GM19239 (cell line): Measurements from ENCODE around the gene BPIFB3.

ENCODE experiments used
- DNase-seq: peaks from one replicate; pipeline ENCODE4 v3.0.0; 2011; ENCODE audit warnings: low spot score; ENCODE audit not compliant: insufficient read length
- FAIRE-seq: peaks from 2 replicates; lab custom pipeline; 2011; peaks lifted over from hg19 to GRCh38; lab: Jason Lieb, UNC

Gene BPIFB3

GRCh38 chr20:33053291-33054106 lies at the start of gene BPIFB3:
Gene BPIFB3 (plus strand): TSS chr20:33053903. CDS start chr20:33055436, 1,533 bp downstream.
- no peak for FAIRE-seq
- no peak for DNase-seq

GRCh38 chr20:33004141-33004751 lies 49.5 kb upstream of the BPIFB3 start, which contains the start of gene SUN5:
Gene SUN5 (minus strand): TSS chr20:33004433. CDS start chr20:33004340, 93 bp downstream.
- FAIRE-seq, result no peak

GRCh38 chr20:33005132-33005566 lies 48.6 kb upstream of the BPIFB3 start:
- FAIRE-seq (no peak), DNase-seq (peak; percentile 38)

More at GRCh38 chr20:33004141-33004751, 49.5 kb upstream of the BPIFB3 start, which contains the start of gene SUN5:
- DNase-seq, result no peak

- DNase-seq (no peak), FAIRE-seq (no peak)
These were observed 47.6 kb upstream of the BPIFB3 start for GRCh38 chr20:33005908-33006775.

- DNase-seq, result no peak
- FAIRE-seq, result no peak
These were observed 46.8 kb upstream of the BPIFB3 start for GRCh38 chr20:33006776-33007375.

GRCh38 chr20:33007376-33008335 lies 46.0 kb upstream of the BPIFB3 start, which contains the start of gene BPIFB2:
Gene BPIFB2 (plus strand): TSS chr20:33007704. CDS start chr20:33008575, 871 bp downstream.
- DNase-seq, result no peak
- no peak for FAIRE-seq

- DNase-seq (no peak), FAIRE-seq (no peak)
These were observed 45.1 kb upstream of the BPIFB3 start for GRCh38 chr20:33008336-33009213.

GRCh38 chr20:33009214-33010132 lies 44.2 kb upstream of the BPIFB3 start:
- DNase-seq, result no peak
- no peak for FAIRE-seq

- DNase-seq (no peak), FAIRE-seq (no peak)
These were observed 43.6 kb upstream of the BPIFB3 start for GRCh38 chr20:33010133-33010504.

- no peak for FAIRE-seq
- DNase-seq, result no peak
These were observed 42.8 kb upstream of the BPIFB3 start for GRCh38 chr20:33010674-33011449.

GRCh38 chr20:33012327-33013189 lies 41.1 kb upstream of the BPIFB3 start:
- FAIRE-seq, result no peak

GRCh38 chr20:33013701-33014326 lies 39.9 kb upstream of the BPIFB3 start:
- DNase-seq, result no peak
- FAIRE-seq, result no peak

More at GRCh38 chr20:33012327-33013189, 41.1 kb upstream of the BPIFB3 start:
- DNase-seq, result no peak

GRCh38 chr20:33014336-33015113 lies 39.2 kb upstream of the BPIFB3 start:
- no peak for FAIRE-seq

GRCh38 chr20:33015114-33015484 lies 38.6 kb upstream of the BPIFB3 start:
- FAIRE-seq (no peak), DNase-seq (no peak)

More at GRCh38 chr20:33014336-33015113, 39.2 kb upstream of the BPIFB3 start:
- DNase-seq, result no peak
